Smooth muscle cell of bladder (primary cell): Measurements from ENCODE around the gene UGT2A2. TPM values are rescaled to one million over a fixed set of nuclear protein-coding genes. Genes with fewer than 3 reads are reported as not detected.

Experiments used
- total RNA-seq: library from RNA; depleted of rRNA; stranded (reverse); fragments of >200 nt; gene quantifications from 2 replicates; pipeline ENCODE4 v1.2.3, GENCODE V29; 2014

Gene UGT2A2
- not detected in 2 replicates for total RNA-seq

GRCh38 chr4:69639542-69639941 lies at the start of gene UGT2A2:
Gene UGT2A2, minus strand, starts transcription at chr4:69639642. Its CDS starts 2 bp downstream, at chr4:69639640.

GRCh38 chr4:69653147-69653546 lies 13.7 kb upstream of the UGT2A2 start, which contains the start of gene UGT2A1:
Gene UGT2A1, minus strand, starts transcription at chr4:69653247. Its CDS starts 5,603 bp downstream, at chr4:69647644.

Other genes starting within 250 kb of the UGT2A2 start
- not detected in 2 replicates for gene UGT2B4, start 143.7 kb downstream of the UGT2A2 start, total RNA-seq
- gene UGT2A1, start 13.6 kb upstream of the UGT2A2 start, total RNA-seq: not detected in 2 replicates
- under 0.01 and 0.14 TPM in 2 replicates for gene SULT1B1, start 121.0 kb upstream of the UGT2A2 start, total RNA-seq
- gene SULT1E1, start 220.5 kb upstream of the UGT2A2 start, total RNA-seq: 0.09 and 0.14 TPM in 2 replicates